ENCODE measurements around the gene TAS2R16.

GRCh38 chr7:123030631-123031030, 35.1 kb upstream of the TAS2R16 start:
- TF ChIP-seq CTCF (IDR thresholded peaks at IDR 0.05) (no peak), POLR2A (IDR thresholded peaks at IDR 0.05) (no peak), EP300 (IDR thresholded peaks at IDR 0.05) (no peak)

Measured in ovary (tissue), 3 donors.